ENCODE measurements around the gene BCL7A.

The BCL7A gene

DNA sequence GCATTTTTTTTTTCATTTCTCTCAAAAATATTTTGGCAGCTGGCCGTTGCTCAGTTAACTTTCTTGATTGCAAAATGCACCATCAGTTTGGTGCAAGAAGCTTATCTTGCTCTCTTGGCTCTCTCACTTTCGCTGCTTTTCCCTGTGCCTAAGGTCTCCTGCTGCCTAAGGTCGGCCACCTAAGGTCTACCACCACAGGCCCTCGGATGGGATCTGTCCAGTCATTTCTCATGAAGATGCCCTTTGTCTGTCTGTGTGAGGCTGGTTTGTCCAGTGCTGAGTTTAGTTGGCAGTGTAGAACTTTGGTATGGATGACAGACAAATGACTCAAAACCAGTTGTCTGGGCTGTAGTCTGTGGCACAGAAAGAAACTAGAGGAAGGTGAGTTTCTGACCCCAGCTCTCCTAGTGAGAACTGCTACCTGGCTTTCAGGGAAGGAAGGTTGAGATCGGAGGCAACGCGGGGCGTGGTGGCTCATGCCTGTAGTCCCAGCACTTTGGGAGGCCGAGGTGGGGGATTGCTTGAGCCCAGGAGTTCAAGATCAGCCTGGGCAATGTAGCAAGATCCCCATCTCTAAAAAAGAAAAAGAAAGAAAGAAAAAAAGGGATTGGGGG, 59.5 kb downstream of the BCL7A start:
- no peak for DNase-seq (ENCODE audit: low read depth, low spot score)
- ChIA-PET CTCF (interaction anchor here (0.9 to 4.2 kb wide), 7 partner anchors 16 to 188 kb away, joined by 3 to 26 read pairs (median 5); no protein-coding TSS in a partner anchor), POLR2A (interaction anchor here (1.2 to 3.7 kb wide), 3 partner anchors 8 to 14 kb away, joined by 3 to 25 read pairs (median 7); no protein-coding TSS in a partner anchor)
- TF ChIP-seq, protein P1, sequence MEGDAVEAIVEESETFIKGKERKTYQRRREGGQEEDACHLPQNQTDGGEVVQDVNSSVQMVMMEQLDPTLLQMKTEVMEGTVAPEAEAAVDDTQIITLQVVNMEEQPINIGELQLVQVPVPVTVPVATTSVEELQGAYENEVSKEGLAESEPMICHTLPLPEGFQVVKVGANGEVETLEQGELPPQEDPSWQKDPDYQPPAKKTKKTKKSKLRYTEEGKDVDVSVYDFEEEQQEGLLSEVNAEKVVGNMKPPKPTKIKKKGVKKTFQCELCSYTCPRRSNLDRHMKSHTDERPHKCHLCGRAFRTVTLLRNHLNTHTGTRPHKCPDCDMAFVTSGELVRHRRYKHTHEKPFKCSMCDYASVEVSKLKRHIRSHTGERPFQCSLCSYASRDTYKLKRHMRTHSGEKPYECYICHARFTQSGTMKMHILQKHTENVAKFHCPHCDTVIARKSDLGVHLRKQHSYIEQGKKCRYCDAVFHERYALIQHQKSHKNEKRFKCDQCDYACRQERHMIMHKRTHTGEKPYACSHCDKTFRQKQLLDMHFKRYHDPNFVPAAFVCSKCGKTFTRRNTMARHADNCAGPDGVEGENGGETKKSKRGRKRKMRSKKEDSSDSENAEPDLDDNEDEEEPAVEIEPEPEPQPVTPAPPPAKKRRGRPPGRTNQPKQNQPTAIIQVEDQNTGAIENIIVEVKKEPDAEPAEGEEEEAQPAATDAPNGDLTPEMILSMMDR (IDR thresholded peaks at IDR 0.05; ENCODE audit: insufficient read depth, low read length, missing control alignments): no peak
- peak overlapping the region; percentile 86 for H3K4me3 ChIP-seq (ENCODE audit: low read depth, low read length)

- DNase-seq (ENCODE audit: low read depth, low spot score): no peak
- TF ChIP-seq, protein P1 (IDR thresholded peaks at IDR 0.05; ENCODE audit: insufficient read depth, low read length, missing control alignments): no peak
- ChIA-PET CTCF (interaction anchor here (1.1 to 4.2 kb wide), 3 partner anchors 15 to 188 kb away, joined by 3 to 26 read pairs (median 8); no protein-coding TSS in a partner anchor), POLR2A (interaction anchor here (2.0 kb wide), 1 partner anchor 14 kb away, joined by 7 read pairs; no protein-coding TSS in a partner anchor)
- peak overlapping the region; percentile 86 for H3K4me3 ChIP-seq (ENCODE audit: low read depth, low read length)
These were observed 60.1 kb downstream of the BCL7A start for GRCh38 chr12:122081697-122082221.

- H3K4me3 ChIP-seq (ENCODE audit: low read depth, low read length): no peak overlapping the region
These were observed 61.1 kb downstream of the BCL7A start for GRCh38 chr12:122082621-122083356.

DNA sequence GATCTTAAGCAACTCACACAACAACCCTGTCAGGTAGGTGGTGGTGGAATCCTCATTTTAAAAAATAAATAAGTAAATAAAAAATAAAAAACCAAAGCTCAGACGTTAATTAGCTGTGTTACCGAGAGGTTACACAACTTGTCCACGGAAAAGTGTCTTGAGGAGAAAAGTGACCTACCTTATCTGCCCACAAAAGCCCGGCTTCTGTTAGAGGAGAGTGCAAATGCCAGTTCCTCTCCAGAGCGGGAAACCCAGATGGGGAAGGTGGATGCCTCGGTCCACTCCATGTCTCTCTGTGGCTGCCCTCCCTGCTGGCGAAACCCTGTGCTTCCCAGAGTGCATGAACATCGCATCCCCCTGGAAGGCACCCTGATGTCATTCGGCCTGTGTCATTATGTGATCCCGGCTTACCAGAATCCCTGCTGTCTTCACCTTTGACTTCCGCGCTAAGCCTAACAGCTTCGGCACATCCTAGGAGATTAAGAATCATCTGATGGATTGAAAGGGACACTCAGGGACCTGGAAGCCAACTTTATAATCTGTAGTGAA, 63.2 kb downstream of the BCL7A start:
- no peak for DNase-seq (ENCODE audit: low read depth, low spot score)
- TF ChIP-seq, protein P1 (IDR thresholded peaks at IDR 0.05; ENCODE audit: insufficient read depth, low read length, missing control alignments): no peak
- no peak overlapping the region for H3K4me3 ChIP-seq (ENCODE audit: low read depth, low read length)
- ChIA-PET POLR2A (no interaction called here), CTCF (interaction anchor here (0.7 to 4.6 kb wide), 4 partner anchors 10 to 53 kb away, joined by 3 to 24 read pairs (median 4); no protein-coding TSS in a partner anchor)

More at GRCh38 chr12:122082621-122083356, 61.1 kb downstream of the BCL7A start:
- POLR2A ChIA-PET: interaction anchor here (2.0 kb wide), 1 partner anchor 13 kb away, joined by 7 read pairs; no protein-coding TSS in a partner anchor
- TF ChIP-seq, protein P1 (IDR thresholded peaks at IDR 0.05; ENCODE audit: insufficient read depth, low read length, missing control alignments): no peak
- no peak for DNase-seq (ENCODE audit: low read depth, low spot score)
- CTCF ChIA-PET: interaction anchor here (0.9 to 4.2 kb wide), 3 partner anchors 14 to 40 kb away, joined by 3 to 26 read pairs (median 4); no protein-coding TSS in a partner anchor

- DNase-seq (ENCODE audit: low read depth, low spot score): no peak
- TF ChIP-seq, protein P1 (IDR thresholded peaks at IDR 0.05; ENCODE audit: insufficient read depth, low read length, missing control alignments): no peak
- H3K4me3 ChIP-seq (ENCODE audit: low read depth, low read length): no peak overlapping the region
- ChIA-PET POLR2A (no interaction called here), CTCF (interaction anchor here (0.7 to 4.6 kb wide), 5 partner anchors 7 to 53 kb away, joined by 3 to 24 read pairs (median 3); partner anchors contain the start of gene MLXIP)
These were observed 63.9 kb downstream of the BCL7A start for GRCh38 chr12:122085591-122085990.
